Left colon (tissue), 2 donors: ENCODE results near the gene CLSTN2. TPM values are rescaled to one million over a fixed set of nuclear protein-coding genes. Genes with fewer than 3 reads are reported as not detected.

ENCODE experiments used
- ATAC-seq: fragments of 200-7000 bp; cut with Tn5 transposase; one replicate; pipeline ENCODE4 v1.9.1; 2020; ENCODE audit warnings: mild to moderate bottlenecking, moderate library complexity
- DNase-seq, 2 donors: peaks; one replicate each; pipeline ENCODE4 v3.0.0-alpha.2; 2020
- intact Hi-C, 2 donors: fragments of 100-400 bp; cut with DNase I in 1 of 2; cut with micrococcal nuclease in 1 of 2; formaldehyde crosslinking; loops; one replicate each; pipeline versions ENCODE4 v1.11.2 to v1.14.0; 2022; cut with DNase I, micrococcal nuclease
- total RNA-seq, 2 donors: library from RNA; stranded (reverse); fragmentation: NEBNext Ultra II Directional; extraction: Animal tissue kit (Norgen Biotek cat#: 25700); gene quantifications; one replicate each; pipeline ENCODE4 v1.2.1, GENCODE V29; 2021
- donor health status: DM: no; HTN: no; CAD: no.
- donor health status: DM: yes; HTN: yes; CAD: no.

The CLSTN2 gene
- total RNA-seq, 2 donors from 2014 or later = 0.98 to 2.4 TPM

GRCh38 chr3:140436421-140436820 is 501.4 kb downstream of the CLSTN2 start:
- no peak for ATAC-seq
- DNase-seq = no peak
- intact Hi-C loops = no loop called here

GRCh38 chr3:140438736-140439470 is 503.9 kb downstream of the CLSTN2 start:
- ATAC-seq = no peak
- intact Hi-C loops = no loop called here
- no peak for DNase-seq

GRCh38 chr3:140439527-140439926 is 504.5 kb downstream of the CLSTN2 start:
- no peak for DNase-seq
- intact Hi-C loops = no loop called here
- ATAC-seq = no peak

GRCh38 chr3:140440446-140440845 is 505.5 kb downstream of the CLSTN2 start:
- DNase-seq = no peak
- intact Hi-C loops = no loop called here
- ATAC-seq = no peak

- DNase-seq (no peak), ATAC-seq (no peak)
- intact Hi-C loops = no loop called here
Observed at GRCh38 chr3:140441006-140441405, 506.0 kb downstream of the CLSTN2 start.

- intact Hi-C loops = no loop called here
- no peak for DNase-seq
- no peak for ATAC-seq
Observed at GRCh38 chr3:140442621-140443020, 507.6 kb downstream of the CLSTN2 start.

GRCh38 chr3:140443073-140443472 is 508.1 kb downstream of the CLSTN2 start:
- ATAC-seq (no peak), DNase-seq (no peak)
- intact Hi-C loops = no loop called here

- intact Hi-C loops = no loop called here
- DNase-seq = no peak
- no peak for ATAC-seq
Observed at GRCh38 chr3:140443806-140444205, 508.8 kb downstream of the CLSTN2 start.

- no peak for DNase-seq
- intact Hi-C loops = no loop called here
- ATAC-seq = no peak
Observed at GRCh38 chr3:140446734-140447133, 511.7 kb downstream of the CLSTN2 start.

- ATAC-seq (no peak), DNase-seq (no peak)
- intact Hi-C loops = no loop called here
Observed at GRCh38 chr3:140447136-140447535, 512.2 kb downstream of the CLSTN2 start.

GRCh38 chr3:140448001-140448400 is 513.0 kb downstream of the CLSTN2 start:
- peak; percentile 27 to 29 for DNase-seq
- peak; percentile 82 for ATAC-seq
- intact Hi-C loops = no loop called here

GRCh38 chr3:140449413-140450256 is 514.6 kb downstream of the CLSTN2 start:
- DNase-seq = no peak
- ATAC-seq = no peak
- intact Hi-C loops = no loop called here

- DNase-seq (no peak), ATAC-seq (no peak)
- intact Hi-C loops = no loop called here
Observed at GRCh38 chr3:140453750-140454149, 518.8 kb downstream of the CLSTN2 start.

GRCh38 chr3:140455521-140456214 is 520.7 kb downstream of the CLSTN2 start:
- DNase-seq = no peak
- ATAC-seq = no peak
- intact Hi-C loops = no loop called here

- no peak for ATAC-seq
- DNase-seq = no peak
- intact Hi-C loops = no loop called here
Observed at GRCh38 chr3:140456974-140457373, 522.0 kb downstream of the CLSTN2 start.

- intact Hi-C loops = no loop called here
- ATAC-seq = no peak
- DNase-seq = no peak
Observed at GRCh38 chr3:140459462-140459861, 524.5 kb downstream of the CLSTN2 start.

- intact Hi-C loops = no loop called here
- no peak for ATAC-seq
- DNase-seq = no peak
Observed at GRCh38 chr3:140461250-140461649, 526.3 kb downstream of the CLSTN2 start.

- intact Hi-C loops = no loop called here
- ATAC-seq = no peak
Observed at GRCh38 chr3:140463355-140463754, 528.4 kb downstream of the CLSTN2 start.

GRCh38 chr3:140465988-140466387 is 531.0 kb downstream of the CLSTN2 start:
- intact Hi-C loops = no loop called here
- DNase-seq = no peak
- no peak for ATAC-seq

More at GRCh38 chr3:140463355-140463754, 528.4 kb downstream of the CLSTN2 start:
- DNase-seq = no peak

GRCh38 chr3:140466535-140466934 is 531.5 kb downstream of the CLSTN2 start:
- no peak for DNase-seq
- no peak for ATAC-seq
- intact Hi-C loops = no loop called here
